Neutrophil (primary cell): ENCODE measurements around the gene SPEG.

ENCODE experiments used
- H3K27ac ChIP-seq: fragments of 200-600 bp; sonication (generic); 2 replicates; pipeline ENCODE4 v1.5.1; 2016; ENCODE audit warnings: mild to moderate bottlenecking, moderate library complexity
- H3K27me3 ChIP-seq: fragments of 200-600 bp; sonication (generic); 2 replicates; pipeline ENCODE4 v1.6.0; 2016; ENCODE audit warnings: mild to moderate bottlenecking
- H3K36me3 ChIP-seq: fragments of 200-600 bp; sonication (generic); 2 replicates; pipeline ENCODE4 v1.5.1; 2017
- H3K4me1 ChIP-seq, 2 experiments: fragments of 200-600 bp in 1 of 2; sonication (generic) in 1 of 2; 1 replicate in 1 of 2; 2 replicates in 1 of 2; pipeline versions ENCODE4 v1.5.1 to v1.6.1; 2013 to 2016; ENCODE audit warnings: low read depth in 1 of 2, low read length in 1 of 2, mild to moderate bottlenecking in 1 of 2, moderate library complexity in 1 of 2; ENCODE audit not compliant: control insufficient read depth in 1 of 2, insufficient read depth in 1 of 2
- H3K4me3 ChIP-seq, 2 experiments: fragments of 200-600 bp in 1 of 2; sonication (generic) in 1 of 2; 1 replicate in 1 of 2; 2 replicates in 1 of 2; pipeline ENCODE4 v1.5.1; 2013 to 2016; ENCODE audit warnings: low read depth in 1 of 2, low read length in 1 of 2, mild to moderate bottlenecking in 1 of 2, moderate library complexity in 1 of 2
- H3K9me3 ChIP-seq: fragments of 200-600 bp; sonication (generic); 2 replicates; pipeline ENCODE4 v1.5.1; 2016
- TF ChIP-seq, protein P1 (sequence below): fragments of 200-600 bp; sonication (generic); IDR thresholded peaks from 2 replicates; pipeline ENCODE4 v1.5.1; 2016; ENCODE audit warnings: antibody characterized with exemption

SPEG gene

DNA sequence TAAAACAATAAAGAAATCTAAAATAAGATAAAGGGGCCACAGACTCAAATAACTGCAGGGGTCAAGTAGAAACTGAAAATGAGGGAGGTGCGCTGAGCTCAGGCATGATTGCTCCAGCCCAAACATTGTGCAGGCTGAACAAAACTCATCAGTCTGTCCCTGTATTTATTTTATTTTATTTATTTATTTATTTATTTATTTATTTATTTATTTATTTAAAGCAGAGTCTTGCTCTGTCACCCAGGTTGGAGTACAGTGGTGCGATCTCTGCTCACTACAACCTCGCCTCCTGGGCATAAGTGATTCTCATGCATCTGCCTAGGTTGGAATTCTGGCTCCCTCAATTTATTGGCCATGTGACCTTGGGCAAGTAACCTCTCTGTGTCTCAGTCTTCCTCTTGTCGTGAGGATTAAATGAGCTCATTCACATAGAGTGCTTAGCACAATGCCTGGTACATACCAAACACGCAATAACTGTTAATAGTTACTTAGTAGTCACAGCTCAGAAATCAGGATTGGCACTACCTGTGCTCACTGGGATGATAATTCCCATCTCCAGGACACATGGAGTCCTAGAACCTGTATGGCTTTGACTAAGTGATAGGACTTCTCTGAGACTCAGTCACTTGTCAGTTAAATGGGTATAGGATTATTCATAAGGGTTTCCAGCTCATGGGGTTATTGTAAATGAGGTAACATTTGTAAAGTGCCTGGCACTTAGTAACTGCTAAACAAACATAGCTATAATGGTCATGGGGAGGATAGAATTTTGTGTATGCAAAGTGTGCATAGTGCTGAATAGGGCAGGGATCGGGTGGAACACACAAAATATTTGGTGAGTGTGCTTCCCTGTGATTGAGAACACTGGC, 6.0 kb downstream of the SPEG start:
- H3K4me1 ChIP-seq = no peaks in the 10 kb centered on the region
- H3K36me3 ChIP-seq = no peaks in the 10 kb centered on the region
- H3K27me3 ChIP-seq = peaks cover 100% of the 10 kb centered on the region
- no peaks in the 10 kb centered on the region for H3K9me3 ChIP-seq
- no peak overlapping the region for H3K27ac ChIP-seq
- no peak overlapping the region for H3K4me3 ChIP-seq
- TF ChIP-seq, protein P1, sequence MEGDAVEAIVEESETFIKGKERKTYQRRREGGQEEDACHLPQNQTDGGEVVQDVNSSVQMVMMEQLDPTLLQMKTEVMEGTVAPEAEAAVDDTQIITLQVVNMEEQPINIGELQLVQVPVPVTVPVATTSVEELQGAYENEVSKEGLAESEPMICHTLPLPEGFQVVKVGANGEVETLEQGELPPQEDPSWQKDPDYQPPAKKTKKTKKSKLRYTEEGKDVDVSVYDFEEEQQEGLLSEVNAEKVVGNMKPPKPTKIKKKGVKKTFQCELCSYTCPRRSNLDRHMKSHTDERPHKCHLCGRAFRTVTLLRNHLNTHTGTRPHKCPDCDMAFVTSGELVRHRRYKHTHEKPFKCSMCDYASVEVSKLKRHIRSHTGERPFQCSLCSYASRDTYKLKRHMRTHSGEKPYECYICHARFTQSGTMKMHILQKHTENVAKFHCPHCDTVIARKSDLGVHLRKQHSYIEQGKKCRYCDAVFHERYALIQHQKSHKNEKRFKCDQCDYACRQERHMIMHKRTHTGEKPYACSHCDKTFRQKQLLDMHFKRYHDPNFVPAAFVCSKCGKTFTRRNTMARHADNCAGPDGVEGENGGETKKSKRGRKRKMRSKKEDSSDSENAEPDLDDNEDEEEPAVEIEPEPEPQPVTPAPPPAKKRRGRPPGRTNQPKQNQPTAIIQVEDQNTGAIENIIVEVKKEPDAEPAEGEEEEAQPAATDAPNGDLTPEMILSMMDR = no peak

- H3K27ac ChIP-seq = no peak overlapping the region
- H3K4me1 ChIP-seq = no peaks in the 10 kb centered on the region
- TF ChIP-seq, protein P1 = no peak
- H3K36me3 ChIP-seq = no peaks in the 10 kb centered on the region
- no peak overlapping the region for H3K4me3 ChIP-seq
- H3K9me3 ChIP-seq = no peaks in the 10 kb centered on the region
- H3K27me3 ChIP-seq = peaks cover 100% of the 10 kb centered on the region
Observed at GRCh38 chr2:219441451-219442255, 7.0 kb downstream of the SPEG start.

- H3K27me3 ChIP-seq = peaks cover 100% of the 10 kb centered on the region
- no peaks in the 10 kb centered on the region for H3K9me3 ChIP-seq
- H3K4me1 ChIP-seq = no peaks in the 10 kb centered on the region
- H3K36me3 ChIP-seq = no peaks in the 10 kb centered on the region
- no peak overlapping the region for H3K4me3 ChIP-seq
- no peak overlapping the region for H3K27ac ChIP-seq
- TF ChIP-seq, protein P1 = no peak
Observed at GRCh38 chr2:219442256-219443015, 7.8 kb downstream of the SPEG start.

DNA sequence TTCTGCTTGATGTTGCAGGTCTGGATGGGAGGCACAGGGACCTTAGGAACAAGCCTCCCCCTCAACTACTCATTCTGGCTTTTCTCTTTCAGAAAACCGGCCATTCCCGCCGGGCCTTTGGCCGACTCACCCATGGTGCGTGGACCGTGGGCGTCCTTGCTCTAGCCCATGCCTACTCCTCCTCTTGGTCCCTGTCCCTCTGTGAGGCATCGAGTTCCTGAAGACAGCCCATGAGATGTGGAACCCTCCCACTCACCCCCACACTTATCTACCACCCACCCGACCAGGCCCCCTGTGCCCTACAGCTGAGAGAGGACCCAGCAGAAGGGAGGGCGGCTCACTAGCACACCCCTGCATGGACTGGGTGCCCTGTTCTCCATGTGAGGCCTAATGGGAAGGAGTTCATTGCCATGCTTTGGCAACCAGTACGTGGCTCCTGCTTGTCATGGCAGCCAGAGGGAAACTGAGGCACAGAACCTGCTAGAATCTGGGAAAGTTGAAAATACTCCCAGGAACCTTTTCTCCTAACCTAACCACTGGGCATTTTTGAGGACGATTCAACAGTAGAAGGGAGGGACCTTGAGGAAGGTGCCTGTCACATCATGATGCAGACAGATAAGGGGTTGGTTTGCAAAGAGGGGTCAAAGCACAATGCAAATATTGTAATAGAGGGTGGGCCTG, 8.5 kb downstream of the SPEG start:
- H3K27ac ChIP-seq = no peak overlapping the region
- no peaks in the 10 kb centered on the region for H3K4me1 ChIP-seq
- H3K4me3 ChIP-seq = no peak overlapping the region
- TF ChIP-seq, protein P1 = no peak
- H3K27me3 ChIP-seq = peaks cover 100% of the 10 kb centered on the region
- H3K9me3 ChIP-seq = no peaks in the 10 kb centered on the region
- H3K36me3 ChIP-seq = no peaks in the 10 kb centered on the region

GRCh38 chr2:219443697-219444023, 9.0 kb downstream of the SPEG start:
- Histone ChIP-seq H3K9me3 (no peaks in the 10 kb centered on the region), H3K27ac (no peak overlapping the region), H3K4me3 (no peak overlapping the region), H3K27me3 (peaks cover 100% of the 10 kb centered on the region), H3K36me3 (no peaks in the 10 kb centered on the region), H3K4me1 (no peaks in the 10 kb centered on the region)
- TF ChIP-seq, protein P1 = no peak
